Measurements from ENCODE around the gene CDK5RAP1. TPM values are rescaled to one million over a fixed set of nuclear protein-coding genes. Genes with fewer than 3 reads are reported as not detected.

CDK5RAP1 gene, protein sequence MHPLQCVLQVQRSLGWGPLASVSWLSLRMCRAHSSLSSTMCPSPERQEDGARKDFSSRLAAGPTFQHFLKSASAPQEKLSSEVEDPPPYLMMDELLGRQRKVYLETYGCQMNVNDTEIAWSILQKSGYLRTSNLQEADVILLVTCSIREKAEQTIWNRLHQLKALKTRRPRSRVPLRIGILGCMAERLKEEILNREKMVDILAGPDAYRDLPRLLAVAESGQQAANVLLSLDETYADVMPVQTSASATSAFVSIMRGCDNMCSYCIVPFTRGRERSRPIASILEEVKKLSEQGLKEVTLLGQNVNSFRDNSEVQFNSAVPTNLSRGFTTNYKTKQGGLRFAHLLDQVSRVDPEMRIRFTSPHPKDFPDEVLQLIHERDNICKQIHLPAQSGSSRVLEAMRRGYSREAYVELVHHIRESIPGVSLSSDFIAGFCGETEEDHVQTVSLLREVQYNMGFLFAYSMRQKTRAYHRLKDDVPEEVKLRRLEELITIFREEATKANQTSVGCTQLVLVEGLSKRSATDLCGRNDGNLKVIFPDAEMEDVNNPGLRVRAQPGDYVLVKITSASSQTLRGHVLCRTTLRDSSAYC
- polyA plus RNA-seq: 10 to 100 TPM; 19.5 to 29.2 TPM

DNA sequence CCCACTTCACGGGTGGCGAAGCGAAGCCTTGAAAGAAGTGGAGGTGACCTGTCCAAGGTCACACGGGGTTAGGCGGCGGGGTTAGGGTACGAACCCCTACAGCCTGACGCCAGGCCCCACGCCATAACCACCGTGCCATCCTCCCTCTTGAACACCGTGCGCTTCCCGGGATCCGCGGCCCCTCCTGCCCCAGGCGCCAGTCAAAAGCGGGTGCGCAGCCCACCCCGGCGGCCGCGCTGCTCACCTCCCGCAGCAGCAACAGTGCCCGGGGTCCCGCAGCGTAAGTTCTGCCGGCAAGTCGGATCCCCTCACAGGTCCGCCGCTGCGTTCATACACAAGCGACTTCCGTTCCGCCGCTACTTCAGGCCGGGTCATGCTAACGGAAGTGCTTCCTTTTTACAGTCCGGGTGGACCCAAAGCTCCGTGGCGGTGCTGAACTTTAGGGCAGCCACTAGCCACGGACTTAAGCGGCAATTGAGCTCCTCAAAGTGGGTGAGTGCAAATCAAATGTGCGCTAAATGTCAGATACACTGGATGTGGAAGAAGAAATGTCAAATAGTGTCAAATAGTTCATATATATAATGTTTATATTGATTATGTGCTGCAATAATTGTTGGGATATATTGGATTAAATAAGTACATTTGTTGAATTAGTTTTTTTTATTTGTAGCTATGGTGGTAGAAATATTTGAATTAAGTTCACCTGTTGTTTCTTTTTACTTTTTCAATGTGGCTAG, at the start of gene CDK5RAP1:
CDK5RAP1 (minus strand) TSS at position 336 of the 737 bp plus-strand sequence. CDS start 4,455 bp downstream, outside the sequence.
- Histone ChIP-seq H3K4me1 (ENCODE audit: control insufficient read depth in 2 of 2, insufficient read depth in 2 of 2, low read length in 1 of 2) (peaks cover 2 to 6% of the 10 kb centered on the region in 2 donors), H3K9me3 (ENCODE audit: control insufficient read depth in 2 of 2, insufficient read depth in 1 of 2, low read depth in 1 of 2, low read length in 1 of 2) (no peaks in the 10 kb centered on the region), H3K27ac (ENCODE audit: low read depth in 2 of 2, low read length in 1 of 2) (peak within 1 kb of the TSS; percentile 68 to 78), H3K27me3 (ENCODE audit: control insufficient read depth in 1 of 2, insufficient read depth in 2 of 2, low read length in 2 of 2) (no peaks in the 10 kb centered on the region), H3K4me3 (ENCODE audit: low read depth in 1 of 2, low read length in 2 of 2) (peak within 1 kb of the TSS; percentile 93 to 100), H3K36me3 (ENCODE audit: control insufficient read depth in 2 of 2, insufficient read depth in 2 of 2, low read length in 1 of 2) (no peaks in the 10 kb centered on the region)
- 0 to 1% methylated on average over 37 to 43 of the region's 43 CpGs for WGBS, 2 donors

DNA sequence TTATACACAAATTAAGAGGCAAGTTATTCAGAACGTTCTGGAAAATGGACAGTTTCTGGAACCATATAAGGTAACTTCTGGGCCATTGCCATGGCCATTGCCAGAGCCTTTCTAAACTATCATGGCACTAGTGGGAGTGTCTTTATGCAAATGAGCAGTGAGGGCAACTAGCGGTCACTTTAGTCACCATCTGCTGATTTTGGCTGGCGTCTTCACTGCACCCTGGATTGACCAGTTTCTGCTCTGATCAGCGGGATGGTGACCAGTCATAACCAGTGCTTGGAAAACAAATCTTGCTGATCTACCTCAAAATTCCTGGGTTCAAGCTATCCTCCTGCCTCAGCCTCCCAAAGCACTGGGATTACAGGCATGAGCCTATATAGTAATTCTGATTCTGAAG, 49.5 kb upstream of the CDK5RAP1 start:
- Histone ChIP-seq H3K27me3 (ENCODE audit: control insufficient read depth in 1 of 2, insufficient read depth in 2 of 2, low read length in 2 of 2) (no peaks in the 10 kb centered on the region), H3K36me3 (ENCODE audit: control insufficient read depth in 2 of 2, insufficient read depth in 2 of 2, low read length in 1 of 2) (no peaks in the 10 kb centered on the region), H3K9me3 (ENCODE audit: control insufficient read depth in 2 of 2, insufficient read depth in 1 of 2, low read depth in 1 of 2, low read length in 1 of 2) (no peaks in the 10 kb centered on the region), H3K27ac (ENCODE audit: low read depth in 2 of 2, low read length in 1 of 2) (peak overlapping the region in 1 of 2 donors; percentile 3), H3K4me1 (ENCODE audit: control insufficient read depth in 2 of 2, insufficient read depth in 2 of 2, low read length in 1 of 2) (no peaks in the 10 kb centered on the region), H3K4me3 (ENCODE audit: low read depth in 1 of 2, low read length in 2 of 2) (no peak overlapping the region)
- WGBS, 2 donors: 54 to 59% methylated on average over 4 of the region's 4 CpGs

GRCh38 chr20:33445881-33446625, 44.7 kb upstream of the CDK5RAP1 start:
- Histone ChIP-seq H3K9me3 (ENCODE audit: control insufficient read depth in 2 of 2, insufficient read depth in 1 of 2, low read depth in 1 of 2, low read length in 1 of 2) (peaks cover 0 to 2% of the 10 kb centered on the region in 2 donors), H3K27ac (ENCODE audit: low read depth in 2 of 2, low read length in 1 of 2) (no peak overlapping the region), H3K27me3 (ENCODE audit: control insufficient read depth in 1 of 2, insufficient read depth in 2 of 2, low read length in 2 of 2) (no peaks in the 10 kb centered on the region), H3K36me3 (ENCODE audit: control insufficient read depth in 2 of 2, insufficient read depth in 2 of 2, low read length in 1 of 2) (no peaks in the 10 kb centered on the region), H3K4me1 (ENCODE audit: control insufficient read depth in 2 of 2, insufficient read depth in 2 of 2, low read length in 1 of 2) (peaks cover 2 to 7% of the 10 kb centered on the region in 2 donors), H3K4me3 (ENCODE audit: low read depth in 1 of 2, low read length in 2 of 2) (no peak overlapping the region)
- WGBS, 2 donors: 89% methylated on average over 4 of the region's 4 CpGs

GRCh38 chr20:33444797-33445560, 43.7 kb upstream of the CDK5RAP1 start:
- no peaks in the 10 kb centered on the region for H3K36me3 ChIP-seq (ENCODE audit: control insufficient read depth in 2 of 2, insufficient read depth in 2 of 2, low read length in 1 of 2)
- H3K4me3 ChIP-seq (ENCODE audit: low read depth in 1 of 2, low read length in 2 of 2): peak overlapping the region in 1 of 2 donors; percentile 83
- 48% methylated on average over 4 of the region's 4 CpGs for WGBS, 2 donors
- peaks cover 2 to 7% of the 10 kb centered on the region in 2 donors for H3K4me1 ChIP-seq (ENCODE audit: control insufficient read depth in 2 of 2, insufficient read depth in 2 of 2, low read length in 1 of 2)
- H3K9me3 ChIP-seq (ENCODE audit: control insufficient read depth in 2 of 2, insufficient read depth in 1 of 2, low read depth in 1 of 2, low read length in 1 of 2): peaks cover 0 to 2% of the 10 kb centered on the region in 2 donors
- no peaks in the 10 kb centered on the region for H3K27me3 ChIP-seq (ENCODE audit: control insufficient read depth in 1 of 2, insufficient read depth in 2 of 2, low read length in 2 of 2)
- peak overlapping the region in 1 of 2 donors; percentile 57 for H3K27ac ChIP-seq (ENCODE audit: low read depth in 2 of 2, low read length in 1 of 2)

- no peaks in the 10 kb centered on the region for H3K27me3 ChIP-seq (ENCODE audit: control insufficient read depth in 1 of 2, insufficient read depth in 2 of 2, low read length in 2 of 2)
- 0 to 1% methylated on average over 47 to 75 of the region's 75 CpGs for WGBS, 2 donors
- peaks cover 0 to 2% of the 10 kb centered on the region in 2 donors for H3K9me3 ChIP-seq (ENCODE audit: control insufficient read depth in 2 of 2, insufficient read depth in 1 of 2, low read depth in 1 of 2, low read length in 1 of 2)
Observed at GRCh38 chr20:33443512-33444239, 42.4 kb upstream of the CDK5RAP1 start, which contains the start of gene SNTA1. Gene SNTA1, minus strand, starts transcription at chr20:33443763. Its CDS starts 143 bp downstream, at chr20:33443620.

GRCh38 chr20:33443006-33443511, 41.7 kb upstream of the CDK5RAP1 start:
- 2 to 3% methylated on average over 38 to 45 of the region's 45 CpGs for WGBS, 2 donors
- Histone ChIP-seq H3K9me3 (ENCODE audit: control insufficient read depth in 2 of 2, insufficient read depth in 1 of 2, low read depth in 1 of 2, low read length in 1 of 2) (peaks cover 0 to 2% of the 10 kb centered on the region in 2 donors), H3K36me3 (ENCODE audit: control insufficient read depth in 2 of 2, insufficient read depth in 2 of 2, low read length in 1 of 2) (no peaks in the 10 kb centered on the region), H3K4me1 (ENCODE audit: control insufficient read depth in 2 of 2, insufficient read depth in 2 of 2, low read length in 1 of 2) (peaks cover 2 to 7% of the 10 kb centered on the region in 2 donors), H3K4me3 (ENCODE audit: low read depth in 1 of 2, low read length in 2 of 2) (peak overlapping the region; percentile 69 to 83), H3K27ac (ENCODE audit: low read depth in 2 of 2, low read length in 1 of 2) (peak overlapping the region; percentile 74 to 85), H3K27me3 (ENCODE audit: control insufficient read depth in 1 of 2, insufficient read depth in 2 of 2, low read length in 2 of 2) (no peaks in the 10 kb centered on the region)

More at GRCh38 chr20:33443512-33444239, 42.4 kb upstream of the CDK5RAP1 start, which contains the start of gene SNTA1:
- H3K27ac ChIP-seq (ENCODE audit: low read depth in 2 of 2, low read length in 1 of 2): peak within 1 kb of the TSS; percentile 85 to 92
- no peaks in the 10 kb centered on the region for H3K36me3 ChIP-seq (ENCODE audit: control insufficient read depth in 2 of 2, insufficient read depth in 2 of 2, low read length in 1 of 2)
- H3K4me1 ChIP-seq (ENCODE audit: control insufficient read depth in 2 of 2, insufficient read depth in 2 of 2, low read length in 1 of 2): peaks cover 2 to 7% of the 10 kb centered on the region in 2 donors
- peak within 1 kb of the TSS; percentile 69 to 83 for H3K4me3 ChIP-seq (ENCODE audit: low read depth in 1 of 2, low read length in 2 of 2)

DNA sequence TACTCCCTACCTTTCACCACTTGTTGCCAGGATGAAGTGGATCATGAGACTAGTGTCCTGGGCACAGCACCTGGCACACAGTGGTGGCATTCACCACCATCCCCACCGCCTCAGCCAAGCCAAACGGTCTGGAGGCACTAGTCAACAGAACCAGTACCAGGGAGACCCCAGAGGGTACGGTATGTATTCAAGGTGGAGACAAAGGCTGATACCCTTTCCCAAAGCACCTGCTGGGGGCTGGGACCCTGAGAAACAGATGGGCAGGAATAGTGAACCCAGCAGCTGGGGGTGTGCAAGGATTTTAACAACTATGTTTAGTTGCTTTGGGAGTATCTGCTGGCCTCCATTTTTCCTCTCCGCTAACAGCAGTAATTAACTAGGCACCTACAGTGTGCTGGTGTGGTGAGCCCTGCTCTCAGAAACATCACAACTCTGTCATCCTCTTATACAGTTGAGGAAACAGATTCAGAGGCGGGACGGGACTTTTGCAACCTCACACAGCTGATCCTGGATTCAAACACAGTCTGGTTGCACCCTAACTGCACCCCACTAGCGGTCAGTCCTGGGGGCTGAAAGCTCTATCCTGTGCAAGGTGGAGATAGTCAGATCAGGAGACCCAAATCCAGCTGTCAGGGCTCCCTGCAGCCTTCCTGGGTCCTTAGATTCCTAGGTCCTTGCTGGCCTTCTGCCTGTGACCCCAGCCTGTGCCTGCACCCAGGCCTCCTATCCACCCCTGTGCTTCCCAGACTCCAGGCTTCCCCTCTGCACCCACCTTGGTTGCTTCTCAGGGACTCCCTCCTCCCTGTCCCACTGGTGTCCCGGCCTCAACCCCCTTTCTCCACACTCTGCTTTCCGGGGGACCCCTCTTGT, 41.1 kb upstream of the CDK5RAP1 start:
- WGBS, 2 donors: 63 to 68% methylated on average over 9 of the region's 9 CpGs
- Histone ChIP-seq H3K27me3 (ENCODE audit: control insufficient read depth in 1 of 2, insufficient read depth in 2 of 2, low read length in 2 of 2) (no peaks in the 10 kb centered on the region), H3K36me3 (ENCODE audit: control insufficient read depth in 2 of 2, insufficient read depth in 2 of 2, low read length in 1 of 2) (no peaks in the 10 kb centered on the region), H3K4me1 (ENCODE audit: control insufficient read depth in 2 of 2, insufficient read depth in 2 of 2, low read length in 1 of 2) (peaks cover 2 to 7% of the 10 kb centered on the region in 2 donors), H3K4me3 (ENCODE audit: low read depth in 1 of 2, low read length in 2 of 2) (peak overlapping the region; percentile 69 to 83), H3K9me3 (ENCODE audit: control insufficient read depth in 2 of 2, insufficient read depth in 1 of 2, low read depth in 1 of 2, low read length in 1 of 2) (peaks cover 0 to 2% of the 10 kb centered on the region in 2 donors), H3K27ac (ENCODE audit: low read depth in 2 of 2, low read length in 1 of 2) (peak overlapping the region in 1 of 2 donors; percentile 74)
